GM18867 (cell line): ENCODE measurements around the gene ANKS3.

ENCODE experiments used
- ATAC-seq: cut with Tn5 transposase; IDR thresholded peaks from one replicate; pipeline ENCODE4 v1.9.1; 2021; ENCODE audit warnings: mild to moderate bottlenecking, moderate library complexity; ENCODE audit not compliant: unreplicated experiment

Gene ANKS3

DNA sequence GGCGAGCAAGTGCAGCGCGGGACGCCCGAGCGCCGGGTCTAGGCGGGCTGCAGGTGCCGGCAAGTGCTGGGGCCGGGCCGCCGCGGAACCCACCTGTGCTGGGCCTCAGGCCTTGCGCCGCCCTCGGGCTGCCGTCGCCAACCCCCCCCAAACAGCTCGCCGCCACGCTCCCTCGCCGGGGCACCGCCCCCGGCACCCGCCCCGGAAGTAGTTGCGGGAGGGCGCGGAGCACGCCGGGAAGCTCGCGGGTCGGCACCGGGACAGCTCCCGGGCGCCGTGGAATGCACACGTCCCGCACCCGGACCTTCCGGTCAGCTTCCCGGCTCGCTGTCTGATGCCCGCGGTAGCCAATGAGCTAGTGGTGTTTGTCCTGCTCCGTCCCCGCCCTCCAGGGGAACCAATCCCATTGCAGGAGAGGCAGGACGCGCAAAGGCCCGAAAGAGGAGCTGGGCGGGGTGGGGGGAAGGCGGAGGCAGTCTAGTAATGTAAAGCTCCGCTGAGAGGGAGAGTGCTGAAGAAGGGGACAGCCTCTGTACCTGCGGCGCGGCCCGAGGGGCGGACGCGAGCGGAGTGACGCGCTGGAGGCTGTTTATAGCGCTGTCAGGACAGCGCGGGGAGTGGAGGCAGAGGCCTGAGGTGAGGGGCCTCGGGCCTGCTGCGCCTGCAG is at the start of gene ANKS3, which contains the start of gene DNAAF8:
Gene ANKS3, minus strand, starts transcription at position 209 of the 667 bp plus-strand sequence. CDS start 4,122 bp downstream, outside the sequence.
Gene DNAAF8, plus strand, starts transcription at position 475 of the 667 bp plus-strand sequence. CDS start 1,978 bp downstream, outside the sequence.
- peak; percentile 77 for ATAC-seq

DNA sequence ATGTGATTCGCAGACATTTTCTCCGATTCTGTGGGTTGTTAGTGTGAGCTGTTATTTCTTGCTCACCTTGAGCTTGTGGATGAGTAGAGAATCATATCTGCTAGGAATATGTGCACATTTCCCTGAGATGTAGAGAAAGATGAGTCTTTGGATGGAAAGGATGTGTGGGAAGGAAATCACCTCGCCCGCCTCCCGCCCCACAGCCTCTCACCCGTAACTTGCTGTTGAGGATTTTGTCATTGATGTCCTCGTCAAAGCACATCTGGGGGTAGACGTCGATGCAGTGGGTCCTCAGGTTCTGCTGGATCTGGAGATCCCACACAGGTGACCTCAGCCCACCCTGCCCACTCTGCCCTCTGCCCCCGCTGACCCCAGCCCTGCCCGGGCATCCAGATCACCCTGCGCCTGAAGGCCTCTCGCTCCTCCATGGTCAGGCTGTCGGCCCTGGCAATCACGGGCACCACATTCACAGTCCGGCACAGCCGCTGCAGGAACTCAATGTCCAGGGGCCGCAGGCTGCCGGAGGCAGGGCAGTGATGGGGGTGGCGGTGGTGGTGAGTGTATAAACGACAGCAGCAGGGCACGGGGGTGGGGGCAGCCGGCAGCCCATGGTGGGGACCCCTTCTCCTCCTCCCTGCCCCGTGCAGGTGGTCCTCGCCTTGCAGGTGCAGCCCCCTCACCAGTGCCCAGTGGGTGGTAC is 49.3 kb upstream of the ANKS3 start:
- no peak for ATAC-seq

- ATAC-seq = no peak
Observed at GRCh38 chr16:4780235-4780634, 46.2 kb upstream of the ANKS3 start.

GRCh38 chr16:4778050-4778392 is 44.0 kb upstream of the ANKS3 start:
- ATAC-seq = no peak

DNA sequence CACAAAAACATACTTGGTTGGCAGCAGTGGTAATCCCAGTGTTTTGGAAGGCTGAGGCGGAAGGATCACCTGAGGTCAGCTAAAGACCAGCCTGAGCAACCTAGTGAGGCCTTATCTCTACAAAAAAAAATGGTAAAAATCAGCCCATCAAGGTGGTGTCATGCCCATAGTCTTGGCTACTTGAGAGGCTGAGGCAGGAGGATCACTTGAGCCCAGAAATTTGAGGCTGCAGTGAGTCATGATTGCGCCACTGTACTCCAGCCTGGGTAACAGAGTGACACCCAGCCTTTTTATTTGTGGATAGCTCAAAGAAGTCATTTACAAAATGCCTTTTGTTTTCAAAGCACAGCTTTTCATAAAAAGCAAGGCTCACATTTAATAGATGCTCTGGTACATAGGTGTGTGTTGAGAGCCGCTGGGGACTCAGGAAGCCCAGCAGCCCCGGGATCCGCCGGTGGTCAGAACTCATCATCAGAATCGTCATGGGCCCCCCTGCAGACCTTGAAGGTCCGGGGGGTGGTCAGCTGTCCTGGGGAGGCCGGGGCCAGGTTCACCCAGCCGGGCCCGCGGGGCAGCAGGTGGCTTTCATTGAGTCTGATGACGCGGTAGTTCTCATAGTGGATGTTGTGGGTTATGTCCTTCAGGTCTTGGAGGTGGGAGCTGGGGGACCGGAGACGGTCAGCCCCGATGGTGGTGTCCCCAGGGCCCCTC is 43.4 kb upstream of the ANKS3 start:
- no peak for ATAC-seq

- no peak for ATAC-seq
Observed at GRCh38 chr16:4776141-4776705, 42.2 kb upstream of the ANKS3 start.

DNA sequence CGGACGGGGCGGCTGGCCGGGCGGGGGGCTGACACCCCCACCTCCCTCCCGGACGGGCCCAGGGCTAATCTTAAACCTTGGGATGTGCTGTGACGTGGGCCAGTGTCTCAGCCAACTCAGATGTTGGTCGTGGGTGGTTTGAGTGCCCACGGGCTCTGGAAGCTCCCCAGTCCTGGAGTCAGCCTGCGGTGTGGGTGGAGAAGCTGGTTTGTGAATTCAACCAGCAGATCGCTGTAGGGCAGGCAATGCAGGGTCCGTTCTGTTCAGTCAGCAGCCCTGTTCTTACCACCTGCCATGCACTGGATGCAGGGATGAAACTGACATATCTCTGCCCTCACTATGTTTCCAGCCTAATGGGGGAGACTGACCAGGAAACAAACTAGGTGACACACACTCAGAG is 40.9 kb upstream of the ANKS3 start:
- ATAC-seq = no peak

DNA sequence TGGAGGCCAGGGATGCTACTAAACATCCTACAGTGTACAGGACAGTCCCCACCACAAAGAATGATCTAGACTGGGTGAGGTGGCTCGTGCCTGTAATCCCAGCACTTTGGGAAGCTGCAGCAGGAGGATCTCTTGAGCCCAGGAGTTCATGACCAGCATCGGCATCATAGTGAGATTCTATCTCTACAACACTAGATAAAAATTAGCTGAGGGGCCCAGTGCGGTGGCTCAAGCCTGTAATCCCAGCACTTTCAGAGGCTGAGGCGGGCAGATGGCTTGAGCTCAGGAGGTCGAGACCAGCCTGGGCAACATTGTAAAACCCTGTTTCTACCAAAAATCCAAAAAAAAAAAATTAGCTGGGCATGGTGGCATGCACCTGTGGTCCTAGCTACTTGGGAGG is 38.3 kb upstream of the ANKS3 start:
- no peak for ATAC-seq

DNA sequence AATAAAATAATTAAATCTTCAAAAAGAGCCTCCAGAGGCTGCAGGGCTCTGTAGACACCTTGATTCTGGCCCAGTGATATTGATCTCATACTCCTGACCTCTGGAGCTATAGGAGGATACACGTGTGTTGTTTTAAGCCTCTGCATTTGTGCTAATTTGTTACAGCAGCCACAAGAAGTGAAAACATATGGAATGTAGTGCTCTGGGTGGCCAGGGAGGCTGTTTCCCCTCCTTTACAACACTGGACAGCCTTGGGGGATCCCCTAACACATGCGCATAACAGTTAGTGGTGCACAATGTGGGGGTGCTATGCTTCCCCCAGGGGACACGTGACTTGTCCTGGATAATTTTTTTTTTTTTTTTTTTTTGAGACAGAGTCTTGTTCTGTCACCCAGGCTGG is 37.6 kb upstream of the ANKS3 start:
- ATAC-seq = no peak

GRCh38 chr16:4769306-4769638 is 35.2 kb upstream of the ANKS3 start:
- no peak for ATAC-seq

DNA sequence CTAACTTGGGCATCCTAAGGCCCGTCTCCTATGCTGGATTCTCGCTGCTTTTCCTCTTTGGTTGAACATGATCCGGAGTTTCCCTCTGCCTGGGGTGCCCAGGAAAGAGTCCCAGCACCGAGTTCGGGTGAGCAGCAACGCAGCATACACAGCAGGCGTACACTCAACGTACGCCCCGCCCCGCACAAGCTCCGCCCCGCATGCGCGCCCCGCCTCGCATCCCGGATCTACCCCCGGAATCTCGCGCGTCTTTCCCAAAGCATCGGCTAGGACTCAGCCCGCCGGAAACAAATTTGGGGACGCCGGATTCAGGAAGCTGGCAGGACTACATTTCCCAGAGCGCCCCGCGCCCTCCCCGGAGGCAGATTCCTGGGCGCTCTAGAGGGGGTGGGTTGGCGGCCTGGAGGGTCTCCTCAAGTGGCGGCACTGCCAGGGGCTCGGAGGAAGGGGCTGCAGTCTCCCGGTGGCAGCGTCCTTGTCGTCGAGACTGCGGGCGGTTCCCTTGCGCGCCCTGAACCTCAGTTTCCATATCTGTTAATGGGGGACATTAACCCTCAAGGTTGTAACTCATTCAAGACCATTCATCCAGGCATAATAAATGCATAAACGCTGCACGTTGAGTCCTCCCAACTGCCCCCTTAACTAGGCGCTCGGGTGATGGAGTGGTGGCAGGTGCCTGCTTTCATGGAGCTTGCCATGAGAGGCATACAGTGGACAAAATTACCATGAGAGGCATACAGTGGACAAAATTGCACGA is 34.7 kb upstream of the ANKS3 start:
- peak; percentile 63 for ATAC-seq

GRCh38 chr16:4767872-4768548 is 33.9 kb upstream of the ANKS3 start:
- no peak for ATAC-seq

GRCh38 chr16:4766875-4767628 is 33.0 kb upstream of the ANKS3 start, which contains the start of gene ZNF500:
Gene ZNF500 (minus strand): TSS chr16:4767162. CDS start chr16:4765978, 1,184 bp downstream.
- peak; percentile 85 for ATAC-seq

- no peak for ATAC-seq
Observed at GRCh38 chr16:4765511-4766474, 31.7 kb upstream of the ANKS3 start.

GRCh38 chr16:4763791-4764190 is 29.7 kb upstream of the ANKS3 start:
- no peak for ATAC-seq

DNA sequence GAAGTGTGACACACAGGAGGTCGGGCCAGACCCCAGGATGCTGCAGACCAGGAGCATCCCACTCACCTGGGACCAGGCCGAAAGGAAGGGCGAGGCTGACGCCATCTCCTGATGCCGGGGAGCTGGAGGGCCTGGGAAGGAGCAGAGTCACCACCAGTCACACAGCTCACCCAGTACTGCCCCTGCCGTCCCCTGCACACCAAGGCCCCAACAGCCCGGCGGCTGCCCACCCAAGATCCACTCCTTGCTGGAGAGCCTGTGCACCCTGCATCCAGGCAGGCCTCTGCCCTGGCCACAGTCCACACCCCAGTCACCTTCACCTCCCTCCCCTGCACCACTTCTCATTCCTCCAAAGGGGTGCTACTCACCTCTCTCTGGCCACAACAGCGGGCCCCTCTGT is 28.1 kb upstream of the ANKS3 start:
- no peak for ATAC-seq

- no peak for ATAC-seq
Observed at GRCh38 chr16:4760221-4760910, 26.3 kb upstream of the ANKS3 start.

- no peak for ATAC-seq
Observed at GRCh38 chr16:4755687-4756086, 21.6 kb upstream of the ANKS3 start.
